Stimulated activated CD8-positive, alpha-beta memory T cell treated with anti-CD3 and anti-CD28 coated beads, Interleukin-15, amount 100 ng/mL, for 4 hours (primary cell): ENCODE measurements around the gene JARID2.
"Not testable (repeated sequence)": the region's sequence is repeated elsewhere in the genome, so short reads cannot be mapped to it uniquely, and the experiment has no call there.

ENCODE experiments used
- DNase-seq, 2 donors: peaks; one replicate each; pipeline ENCODE4 v3.0.0-alpha.2; 2020; ENCODE audit warnings: low read depth in 2 of 2

Gene JARID2

GRCh38 chr6:15539722-15540270 lies 293.9 kb downstream of the JARID2 start:
- no peak for DNase-seq

- DNase-seq: not testable (repeated sequence)
Measured at GRCh38 chr6:15543332-15543917, 297.6 kb downstream of the JARID2 start.

- DNase-seq: no peak
Measured at GRCh38 chr6:15544321-15544900, 298.5 kb downstream of the JARID2 start.

- no peak for DNase-seq
Measured at GRCh38 chr6:15546591-15546990, 300.7 kb downstream of the JARID2 start.

- DNase-seq: no peak
Measured at GRCh38 chr6:15547400-15547799, 301.5 kb downstream of the JARID2 start.

- DNase-seq: no peak
Measured at GRCh38 chr6:15549371-15549770, 303.5 kb downstream of the JARID2 start.

- DNase-seq: no peak
Measured at GRCh38 chr6:15550546-15551123, 304.8 kb downstream of the JARID2 start.

GRCh38 chr6:15551262-15551661 lies 305.4 kb downstream of the JARID2 start:
- no peak for DNase-seq

- no peak for DNase-seq
Measured at GRCh38 chr6:15551798-15552197, 305.9 kb downstream of the JARID2 start.

GRCh38 chr6:15553031-15553430 lies 307.2 kb downstream of the JARID2 start:
- DNase-seq: no peak

- no peak for DNase-seq
Measured at GRCh38 chr6:15553736-15554294, 307.9 kb downstream of the JARID2 start.

- DNase-seq: no peak
Measured at GRCh38 chr6:15554728-15555100, 308.8 kb downstream of the JARID2 start.

GRCh38 chr6:15555101-15556038 lies 309.5 kb downstream of the JARID2 start:
- DNase-seq: no peak

- DNase-seq: no peak
Measured at GRCh38 chr6:15556711-15557110, 310.8 kb downstream of the JARID2 start.

GRCh38 chr6:15557174-15557573 lies 311.3 kb downstream of the JARID2 start:
- no peak for DNase-seq

GRCh38 chr6:15560713-15561112 lies 314.8 kb downstream of the JARID2 start:
- DNase-seq: no peak

- DNase-seq: no peak
Measured at GRCh38 chr6:15561447-15562199, 315.8 kb downstream of the JARID2 start.

GRCh38 chr6:15562977-15563376 lies 317.1 kb downstream of the JARID2 start:
- no peak for DNase-seq

- DNase-seq: no peak
Measured at GRCh38 chr6:15569035-15569995, 323.4 kb downstream of the JARID2 start.

GRCh38 chr6:15570171-15570570 lies 324.3 kb downstream of the JARID2 start:
- no peak for DNase-seq
